Lung microvascular endothelial cell (primary cell): ENCODE results near the gene PDE5A. TPM values are rescaled to one million over a fixed set of nuclear protein-coding genes. Genes with fewer than 3 reads are reported as not detected.
A peak's percentile ranks its signal among the peaks of the same experiment; 100 is the strongest.
"Not testable (repeated sequence)": the region's sequence is repeated elsewhere in the genome, so short reads cannot be mapped to it uniquely, and the experiment has no call there.

Experiments
- DNase-seq, 2 donors: peaks; one replicate each; pipeline versions ENCODE4 v3.0.0 to v3.0.0-alpha.2; 2010; ENCODE audit warnings: low read depth in 2 of 2
- total RNA-seq: library from RNA; depleted of rRNA; stranded (reverse); fragments of >200 nt; gene quantifications from 2 replicates; pipeline ENCODE4 v1.2.1, GENCODE V29; 2014

PDE5A gene
- 2.6 and 3.3 TPM in 2 replicates for total RNA-seq

- peak; percentile 71 to 77 for DNase-seq
These were observed at the start of gene PDE5A for GRCh38 chr4:119628281-119629141. TSS of gene PDE5A (minus strand) at chr4:119628804. CDS start at chr4:119628671, 133 bp downstream.

- no peak for DNase-seq
These were observed 47.5 kb upstream of the PDE5A start for GRCh38 chr4:119676101-119676500.

DNA sequence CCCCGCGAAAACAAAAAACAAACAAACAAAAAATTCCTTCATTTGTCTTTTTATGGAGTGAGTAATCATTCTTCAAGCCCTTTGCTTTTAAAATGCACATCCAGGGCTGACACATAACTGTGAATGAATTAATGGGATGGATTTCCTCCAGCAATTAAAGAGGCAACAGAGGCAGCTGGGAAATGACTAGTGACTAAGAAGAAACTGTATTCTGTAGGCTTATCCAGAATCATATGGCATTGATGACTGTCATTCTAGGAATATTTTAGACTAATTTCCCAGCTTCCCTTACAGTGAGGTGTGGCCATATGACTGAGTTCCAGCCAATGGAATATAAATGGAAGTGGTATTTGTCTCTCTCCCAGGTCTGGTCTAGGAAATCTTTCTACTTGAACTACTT is 46.8 kb upstream of the PDE5A start:
- DNase-seq = no peak

DNA sequence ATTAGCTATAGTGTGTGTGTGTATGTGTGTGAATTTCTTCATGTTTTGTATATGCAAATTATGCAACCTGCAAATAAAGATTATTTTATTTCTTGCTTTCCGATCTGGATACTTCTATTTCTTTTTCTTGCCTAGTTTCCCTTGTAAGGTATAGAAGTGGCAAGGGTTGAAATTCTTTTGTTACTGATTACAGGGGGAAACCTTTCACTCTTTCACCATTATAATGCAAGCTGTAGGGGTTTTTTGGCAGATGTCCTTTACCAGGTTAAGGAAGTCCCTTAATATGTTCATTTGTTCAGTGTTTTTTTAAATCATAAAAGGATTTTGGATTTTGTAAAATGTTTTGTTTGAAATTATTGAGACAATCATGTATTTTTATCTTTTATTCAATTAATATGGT is 44.3 kb upstream of the PDE5A start:
- DNase-seq = no peak

DNA sequence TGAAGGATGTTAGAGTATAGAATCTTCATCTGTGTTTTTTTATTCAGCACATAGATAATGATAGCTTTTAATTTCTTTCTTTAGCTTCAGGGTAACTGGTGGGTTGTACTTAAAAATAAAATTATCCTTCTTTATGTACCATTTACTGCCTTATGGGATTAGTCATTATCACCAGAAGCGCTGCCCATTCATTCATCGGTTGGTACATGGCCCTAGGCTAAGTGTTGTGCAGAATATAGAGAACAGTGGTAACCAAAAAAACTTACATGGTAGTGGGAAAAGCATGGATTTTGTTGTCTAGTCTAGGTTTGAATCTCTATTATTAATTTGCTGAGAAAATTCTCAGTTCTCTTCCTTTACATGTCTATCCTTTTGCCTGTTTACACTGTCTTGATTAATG is 43.5 kb upstream of the PDE5A start:
- DNase-seq = no peak

- DNase-seq = no peak
These were observed 42.6 kb upstream of the PDE5A start for GRCh38 chr4:119671205-119671604.

- no peak for DNase-seq
These were observed 39.2 kb upstream of the PDE5A start for GRCh38 chr4:119667802-119668201.

GRCh38 chr4:119666653-119667091 is 38.1 kb upstream of the PDE5A start:
- DNase-seq = no peak

DNA sequence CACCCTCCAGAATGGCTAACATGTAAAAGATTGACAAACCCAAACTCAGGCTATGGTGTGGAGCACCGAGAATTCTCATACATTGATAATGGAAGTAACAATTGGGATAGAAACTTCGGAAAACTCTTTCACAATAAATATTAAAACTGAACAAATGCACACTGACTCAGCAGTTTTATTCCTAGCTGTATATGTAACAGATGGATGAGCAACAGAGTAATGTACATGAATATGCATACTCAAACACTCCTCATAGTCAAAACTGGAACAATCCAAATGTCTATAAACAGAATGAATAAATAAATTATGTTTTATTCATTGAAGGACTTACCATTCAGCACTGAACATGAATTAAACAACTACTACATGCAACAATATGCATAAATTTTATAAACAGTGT is 37.1 kb upstream of the PDE5A start:
- no peak for DNase-seq

DNA sequence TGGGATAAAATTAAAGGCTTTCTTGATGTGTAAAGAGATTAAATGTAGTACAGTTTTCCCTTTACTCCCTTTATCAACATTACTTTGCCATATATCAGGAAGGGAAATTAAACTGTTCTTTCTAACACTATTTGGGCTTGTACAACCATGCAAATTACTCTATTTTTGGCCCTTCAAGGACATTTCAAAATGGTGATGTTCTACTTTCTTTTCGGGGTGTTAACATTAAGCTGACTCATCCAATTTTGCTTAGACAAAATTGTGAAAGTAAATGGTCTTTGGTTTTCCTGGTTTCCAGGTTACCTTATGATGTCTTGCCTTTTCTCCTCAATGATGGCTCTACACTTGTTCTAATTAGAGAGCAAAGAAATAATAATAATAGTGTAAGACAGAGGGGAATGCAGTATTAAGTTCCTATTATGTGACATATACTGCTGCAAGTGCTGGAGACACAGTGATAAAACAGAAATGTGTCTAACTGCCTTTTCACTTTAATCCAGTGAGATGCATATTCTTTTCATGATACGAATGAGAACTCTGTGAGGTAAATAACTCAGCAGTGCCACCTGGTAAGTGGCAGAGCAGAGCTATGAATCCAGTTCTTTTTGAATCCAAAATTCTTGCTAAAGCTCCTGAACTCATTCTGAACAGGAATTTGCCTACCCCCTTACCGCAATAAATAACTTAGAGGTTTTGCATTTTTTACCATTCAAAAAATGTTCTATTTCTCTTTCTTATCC is 35.7 kb upstream of the PDE5A start:
- DNase-seq = no peak

DNA sequence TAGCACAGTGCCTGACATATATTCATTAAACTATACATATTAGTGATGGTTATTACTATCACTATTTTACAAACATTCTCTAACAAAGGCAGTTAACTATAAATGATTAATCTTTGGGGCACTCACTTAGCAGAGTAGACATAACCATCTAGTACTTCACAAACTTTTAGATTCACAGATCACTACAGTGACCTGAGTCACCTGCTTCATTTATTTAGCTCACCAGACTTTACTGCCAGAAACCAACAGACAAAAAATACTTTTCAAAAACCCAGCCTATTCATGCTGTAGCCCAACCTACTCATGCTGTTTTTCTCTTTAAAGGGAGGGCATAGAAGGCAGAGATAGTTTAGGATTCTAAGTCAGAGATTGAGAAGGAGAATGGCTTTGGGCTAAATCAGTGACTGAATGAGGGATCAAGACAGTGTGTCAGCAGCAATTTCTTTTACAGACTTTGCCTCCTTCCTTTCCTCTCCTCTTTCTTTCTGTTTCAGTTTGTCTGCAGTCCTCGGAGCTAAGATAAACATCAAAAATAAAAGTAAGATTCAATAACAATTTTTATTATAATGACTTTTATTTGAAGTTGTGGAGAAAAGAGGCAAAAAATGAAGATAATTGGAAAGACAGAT is 34.7 kb upstream of the PDE5A start:
- DNase-seq = no peak

DNA sequence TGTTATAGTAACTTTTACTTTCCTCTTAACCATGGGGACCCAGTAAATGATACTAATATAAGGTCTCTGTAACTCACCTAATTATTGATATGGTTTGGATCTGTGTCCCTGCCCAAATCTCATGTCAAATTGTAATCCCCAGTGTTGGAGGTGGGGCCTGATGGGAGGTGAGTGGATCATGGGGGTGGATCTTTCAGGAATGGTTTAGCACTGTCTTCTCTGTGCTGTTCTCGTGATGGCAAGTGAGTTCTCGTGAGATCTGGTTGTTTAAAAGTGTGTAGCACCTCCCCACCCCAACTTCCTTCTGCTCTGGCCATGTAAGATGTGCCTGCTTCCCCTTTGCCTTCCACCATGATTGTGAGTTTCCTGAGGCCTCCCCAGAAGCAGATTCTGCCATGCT is 34.0 kb upstream of the PDE5A start:
- not testable (repeated sequence) for DNase-seq

- no peak for DNase-seq
These were observed 32.6 kb upstream of the PDE5A start for GRCh38 chr4:119661231-119661630.

DNA sequence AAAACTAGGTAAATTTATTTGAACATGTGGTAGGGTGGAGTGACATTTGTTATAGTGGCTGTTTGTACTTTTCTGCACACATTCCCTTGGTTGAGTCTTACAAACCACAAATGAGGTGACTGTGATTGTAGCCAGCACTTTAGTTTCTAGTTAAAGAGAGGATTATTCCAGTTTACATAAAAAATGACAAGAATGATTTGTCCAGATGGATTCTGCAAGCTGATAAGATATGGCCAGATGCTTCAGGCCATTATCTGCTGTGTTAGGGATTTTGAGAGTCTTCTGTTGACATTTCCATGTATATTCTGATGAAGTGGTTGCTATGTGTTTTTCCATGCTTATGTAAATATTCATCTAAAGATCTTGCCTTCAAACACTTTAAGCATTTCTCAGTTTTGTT is 31.0 kb upstream of the PDE5A start:
- no peak for DNase-seq

GRCh38 chr4:119657111-119657611 is 28.6 kb upstream of the PDE5A start:
- DNase-seq = no peak

GRCh38 chr4:119656342-119656741 is 27.7 kb upstream of the PDE5A start:
- DNase-seq = no peak

DNA sequence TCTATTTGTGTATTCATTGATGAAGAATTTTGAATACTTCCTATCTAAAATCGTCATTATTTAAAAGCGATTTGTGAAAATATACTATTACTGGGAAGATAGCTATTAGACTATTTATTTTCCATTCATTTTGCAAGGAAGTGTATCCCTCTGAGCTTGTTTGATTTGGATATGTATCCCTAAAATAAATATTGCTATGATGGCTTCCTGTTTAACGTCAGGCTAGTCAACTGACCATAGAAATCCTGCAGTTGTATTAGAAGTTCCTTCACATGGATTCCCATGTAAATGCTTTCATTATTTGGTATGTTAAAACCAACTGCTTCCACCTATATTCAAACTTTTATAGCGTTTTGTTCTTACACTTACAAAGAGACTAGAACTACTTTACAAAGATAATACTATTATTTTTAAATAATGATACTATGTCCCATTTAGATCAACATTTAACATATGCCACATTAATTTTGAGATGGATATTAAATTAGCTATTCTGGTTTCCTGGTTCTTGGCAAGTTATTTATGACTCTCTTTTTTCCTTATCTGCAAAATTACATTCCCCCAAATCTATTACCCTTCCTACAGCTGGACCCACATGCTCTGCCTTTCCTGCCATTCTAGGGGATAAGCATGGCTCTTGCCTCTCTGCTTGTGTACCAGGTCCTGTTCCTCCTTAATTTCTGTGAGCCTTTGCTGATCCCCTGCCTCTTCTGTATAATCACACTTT is 26.7 kb upstream of the PDE5A start:
- peak in 1 of 2 donors; percentile 74 for DNase-seq

DNA sequence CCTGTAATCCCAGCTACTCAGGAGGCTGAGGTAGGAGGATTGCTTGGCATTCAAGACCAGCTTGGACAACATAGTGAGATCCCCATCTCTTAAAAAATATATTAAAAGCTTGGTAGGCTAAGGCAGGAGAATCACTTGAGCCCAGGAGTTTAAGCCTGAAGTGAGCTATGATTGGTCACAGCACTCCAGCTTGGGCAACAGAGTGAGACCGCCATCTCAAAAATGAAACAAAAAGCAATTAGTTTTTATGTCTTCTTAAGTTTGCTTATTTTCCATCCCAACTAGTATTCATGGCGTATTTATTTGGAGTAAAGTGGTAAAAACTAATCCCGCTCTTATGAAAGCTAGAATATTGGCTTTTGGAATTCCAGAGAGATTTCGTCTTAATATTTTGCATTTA is 25.4 kb upstream of the PDE5A start:
- DNase-seq = no peak

- no peak for DNase-seq
These were observed 24.4 kb upstream of the PDE5A start for GRCh38 chr4:119652998-119653397.

DNA sequence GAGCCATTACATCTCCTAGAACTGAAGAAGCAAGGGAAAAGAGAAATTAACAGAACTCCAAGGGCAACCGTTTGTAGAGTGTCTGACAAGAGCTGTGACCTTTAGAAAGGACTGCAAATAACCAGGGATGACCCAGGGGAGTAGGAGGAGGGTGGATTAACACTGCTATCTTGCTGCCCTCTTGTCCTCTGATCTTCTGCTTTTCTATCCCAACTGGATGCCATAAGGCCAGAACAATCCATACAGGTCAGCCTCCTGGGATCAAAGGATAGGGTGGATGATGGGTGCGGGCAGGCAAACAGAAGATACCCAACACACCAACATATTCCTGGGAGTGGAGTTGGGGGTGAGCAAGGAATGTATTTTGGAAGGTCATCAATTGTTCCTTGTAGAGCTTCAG is 19.8 kb upstream of the PDE5A start:
- no peak for DNase-seq

- no peak for DNase-seq
These were observed 19.0 kb upstream of the PDE5A start for GRCh38 chr4:119647558-119647957.
